Osteoblast (primary cell): ENCODE measurements around the gene IGDCC3. TPM values are rescaled to one million over a fixed set of nuclear protein-coding genes. Genes with fewer than 3 reads are reported as not detected.

Source experiments
- DNase-seq: peaks from one replicate; pipeline ENCODE4 v3.0.0; 2011; ENCODE audit warnings: low spot score, mixed read lengths; ENCODE audit not compliant: insufficient read length; ENCODE audit errors: missing footprints
- H2AFZ ChIP-seq: 2 replicates; pipeline ENCODE4 v1.6.0; 2011; ENCODE audit warnings: mild to moderate bottlenecking, low read length
- H3K27ac ChIP-seq: 2 replicates; pipeline ENCODE4 v1.5.1; 2011; ENCODE audit warnings: mild to moderate bottlenecking, low read depth, low read length, moderate library complexity
- H3K27me3 ChIP-seq: 2 replicates; pipeline ENCODE4 v1.6.0; 2012; ENCODE audit warnings: mild to moderate bottlenecking, control low read depth, inconsistent platforms, low read length, moderate library complexity; ENCODE audit not compliant: insufficient read depth
- H3K36me3 ChIP-seq: 2 replicates; pipeline ENCODE4 v1.5.1; 2011; ENCODE audit warnings: mild to moderate bottlenecking, low read length, control low read depth, moderate library complexity; ENCODE audit not compliant: insufficient read depth
- H3K4me1 ChIP-seq: 2 replicates; pipeline ENCODE4 v1.5.1; 2011; ENCODE audit warnings: mild to moderate bottlenecking, low read length, control low read depth, moderate library complexity; ENCODE audit not compliant: insufficient read depth
- H3K4me2 ChIP-seq: 2 replicates; pipeline ENCODE4 v1.6.0; 2011; ENCODE audit warnings: mild to moderate bottlenecking, low read length; ENCODE audit not compliant: insufficient read depth
- H3K4me3 ChIP-seq: fragments of 200-600 bp; sonication (generic); 3 replicates; pipeline ENCODE4 v1.5.1; 2012; ENCODE audit warnings: mild to moderate bottlenecking, low read length, inconsistent platforms; ENCODE audit not compliant: insufficient read depth
- H3K79me2 ChIP-seq: 2 replicates; pipeline ENCODE4 v1.6.0; 2012; ENCODE audit warnings: mild to moderate bottlenecking, low read length, control low read depth, inconsistent platforms; ENCODE audit not compliant: insufficient read depth
- H3K9me3 ChIP-seq: 2 replicates; pipeline ENCODE4 v1.5.1; 2011; ENCODE audit warnings: low read depth, low read length, control low read depth
- H4K20me1 ChIP-seq: 2 replicates; pipeline ENCODE4 v1.6.0; 2012; ENCODE audit warnings: mild to moderate bottlenecking, low read length, control low read depth; ENCODE audit not compliant: insufficient read depth
- total RNA-seq: library from RNA; depleted of rRNA; stranded (reverse); fragments of >200 nt; gene quantifications from 2 replicates; pipeline ENCODE4 v1.2.3, GENCODE V29; 2012
- TF ChIP-seq, protein P1 (sequence below): IDR thresholded peaks from 2 replicates; pipeline ENCODE4 v1.5.1; 2011; ENCODE audit warnings: mild to moderate bottlenecking, low read depth, low read length, moderate library complexity; ENCODE audit errors: extremely low read depth

Gene IGDCC3
- total RNA-seq, 1 donor: not detected

DNA sequence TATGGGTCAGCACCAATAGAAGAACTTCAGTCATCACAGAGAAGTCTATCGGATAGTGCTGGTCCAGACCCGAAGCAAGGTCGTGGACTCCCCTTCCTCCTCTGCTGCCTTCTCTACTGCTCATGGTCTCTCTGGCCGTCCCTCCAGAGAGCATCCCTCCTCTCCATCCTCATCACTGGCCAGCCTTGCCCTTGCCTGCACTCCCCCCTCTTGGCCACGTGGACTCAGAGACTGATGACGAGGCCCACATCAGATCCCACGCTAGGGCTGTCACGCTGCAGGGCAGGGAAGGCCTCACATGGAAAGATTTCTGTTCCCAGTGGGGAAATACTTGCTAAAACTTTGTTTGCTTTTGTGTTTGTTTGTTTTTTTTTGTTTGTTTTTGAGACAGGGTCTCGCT lies 35.3 kb downstream of the IGDCC3 start:
- TF ChIP-seq, protein P1, sequence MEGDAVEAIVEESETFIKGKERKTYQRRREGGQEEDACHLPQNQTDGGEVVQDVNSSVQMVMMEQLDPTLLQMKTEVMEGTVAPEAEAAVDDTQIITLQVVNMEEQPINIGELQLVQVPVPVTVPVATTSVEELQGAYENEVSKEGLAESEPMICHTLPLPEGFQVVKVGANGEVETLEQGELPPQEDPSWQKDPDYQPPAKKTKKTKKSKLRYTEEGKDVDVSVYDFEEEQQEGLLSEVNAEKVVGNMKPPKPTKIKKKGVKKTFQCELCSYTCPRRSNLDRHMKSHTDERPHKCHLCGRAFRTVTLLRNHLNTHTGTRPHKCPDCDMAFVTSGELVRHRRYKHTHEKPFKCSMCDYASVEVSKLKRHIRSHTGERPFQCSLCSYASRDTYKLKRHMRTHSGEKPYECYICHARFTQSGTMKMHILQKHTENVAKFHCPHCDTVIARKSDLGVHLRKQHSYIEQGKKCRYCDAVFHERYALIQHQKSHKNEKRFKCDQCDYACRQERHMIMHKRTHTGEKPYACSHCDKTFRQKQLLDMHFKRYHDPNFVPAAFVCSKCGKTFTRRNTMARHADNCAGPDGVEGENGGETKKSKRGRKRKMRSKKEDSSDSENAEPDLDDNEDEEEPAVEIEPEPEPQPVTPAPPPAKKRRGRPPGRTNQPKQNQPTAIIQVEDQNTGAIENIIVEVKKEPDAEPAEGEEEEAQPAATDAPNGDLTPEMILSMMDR: no peak
- H4K20me1 ChIP-seq: no peaks in the 10 kb centered on the region
- no peak overlapping the region for H3K27ac ChIP-seq
- no peaks in the 10 kb centered on the region for H3K9me3 ChIP-seq
- no peak overlapping the region for H3K4me2 ChIP-seq
- DNase-seq: no peak
- H3K27me3 ChIP-seq: peaks cover 18% of the 10 kb centered on the region
- no peak overlapping the region for H2AFZ ChIP-seq
- no peak overlapping the region for H3K4me3 ChIP-seq
- no peaks in the 10 kb centered on the region for H3K79me2 ChIP-seq
- no peaks in the 10 kb centered on the region for H3K36me3 ChIP-seq
- no peaks in the 10 kb centered on the region for H3K4me1 ChIP-seq

DNA sequence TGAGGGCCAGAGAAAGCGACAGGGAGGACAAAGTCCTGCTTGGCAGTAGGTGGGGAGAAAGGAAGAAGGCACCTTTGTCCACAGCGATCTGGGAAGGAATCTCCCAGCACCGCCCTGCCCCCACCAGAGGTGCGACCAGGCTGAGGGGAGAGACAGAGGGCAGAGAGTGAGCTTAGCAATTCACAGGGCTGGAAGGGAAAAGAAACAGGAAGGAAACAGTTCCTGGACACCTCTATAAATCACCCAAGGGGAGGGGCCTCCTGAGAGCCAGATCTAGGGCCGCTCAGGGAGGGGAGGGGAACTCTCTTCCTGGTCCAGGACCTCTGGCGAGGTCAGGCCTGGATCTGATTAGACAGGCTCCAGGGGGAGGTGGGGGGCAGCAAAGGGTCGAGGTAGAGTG lies 37.9 kb downstream of the IGDCC3 start:
- H3K9me3 ChIP-seq: no peaks in the 10 kb centered on the region
- TF ChIP-seq, protein P1: no peak
- no peak for DNase-seq
- no peaks in the 10 kb centered on the region for H3K79me2 ChIP-seq
- no peak overlapping the region for H3K27ac ChIP-seq
- no peaks in the 10 kb centered on the region for H3K4me1 ChIP-seq
- no peak overlapping the region for H3K4me3 ChIP-seq
- H3K4me2 ChIP-seq: no peak overlapping the region
- H3K36me3 ChIP-seq: no peaks in the 10 kb centered on the region
- peaks cover 25% of the 10 kb centered on the region for H3K27me3 ChIP-seq
- H4K20me1 ChIP-seq: no peaks in the 10 kb centered on the region
- no peak overlapping the region for H2AFZ ChIP-seq

DNA sequence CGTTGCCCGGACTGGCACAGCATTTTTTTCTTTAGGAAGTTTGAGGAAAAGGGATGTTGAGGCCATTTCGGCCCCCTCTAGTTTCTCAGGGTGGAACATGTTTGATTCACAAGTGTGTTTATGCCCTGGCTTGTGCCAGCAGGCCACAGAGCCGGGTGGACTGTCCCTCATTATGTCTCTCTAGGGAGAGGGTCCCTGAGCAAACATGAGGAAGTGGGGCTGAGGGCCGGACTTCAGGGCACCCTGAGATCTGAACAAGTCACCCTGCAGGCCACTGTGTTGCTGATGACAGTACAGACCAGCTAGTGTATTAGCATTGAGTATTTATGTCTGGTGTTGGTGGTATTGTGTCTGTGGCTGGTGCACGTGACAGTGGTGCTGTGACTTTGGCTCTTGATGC lies 38.4 kb downstream of the IGDCC3 start:
- H2AFZ ChIP-seq: no peak overlapping the region

DNA sequence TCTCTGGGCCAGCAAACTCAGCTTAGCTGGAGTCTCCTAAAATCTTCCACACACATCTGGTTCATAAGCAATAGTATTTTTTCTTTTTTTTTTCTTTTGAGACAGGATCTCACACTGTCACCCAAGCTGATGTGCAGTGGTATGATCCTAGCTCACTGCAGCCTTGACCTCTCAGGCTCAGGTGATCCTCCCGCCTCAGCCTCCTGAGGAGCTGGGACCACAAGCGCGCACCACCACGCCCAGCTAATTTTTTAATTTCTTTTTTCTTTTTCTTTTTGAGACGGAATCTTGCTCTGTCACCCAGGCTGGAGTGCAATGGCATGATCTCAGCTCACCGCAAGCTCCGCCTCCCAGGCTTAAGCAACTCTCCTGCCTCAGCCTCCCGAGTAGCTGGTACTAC lies 39.0 kb downstream of the IGDCC3 start:
- Histone ChIP-seq H3K9me3 (no peaks in the 10 kb centered on the region), H3K79me2 (no peaks in the 10 kb centered on the region), H3K4me1 (no peaks in the 10 kb centered on the region), H4K20me1 (no peaks in the 10 kb centered on the region), H3K4me2 (no peak overlapping the region), H3K27ac (no peak overlapping the region), H3K27me3 (peaks cover 28% of the 10 kb centered on the region), H2AFZ (no peak overlapping the region), H3K36me3 (no peaks in the 10 kb centered on the region), H3K4me3 (no peak overlapping the region)
- TF ChIP-seq, protein P1: no peak
- no peak for DNase-seq

More for the DNA sequence above, 38.4 kb downstream of the IGDCC3 start:
- TF ChIP-seq, protein P1: no peak
- Histone ChIP-seq H3K36me3 (no peaks in the 10 kb centered on the region), H3K9me3 (no peaks in the 10 kb centered on the region), H3K27me3 (peaks cover 28% of the 10 kb centered on the region), H4K20me1 (no peaks in the 10 kb centered on the region), H3K27ac (no peak overlapping the region), H3K4me2 (no peak overlapping the region), H3K79me2 (no peaks in the 10 kb centered on the region), H3K4me3 (no peak overlapping the region), H3K4me1 (no peaks in the 10 kb centered on the region)
- no peak for DNase-seq
